Activated T-helper 17 cell treated with anti-CD3 and anti-CD28 coated beads, Interleukin-2, amount 50 U/mL, for 72 hours (primary cell): Measurements from ENCODE around the gene RGS12. TPM values are rescaled to one million over a fixed set of nuclear protein-coding genes. Genes with fewer than 3 reads are reported as not detected.

ENCODE experiments used
- ATAC-seq: fragments of 150-1000 bp; cut with Tn5 transposase; replicated peaks from 2 replicates; pipeline ENCODE4 v1.10.0; 2021; ENCODE audit warnings: mild to moderate bottlenecking, moderate library complexity
- H3K27ac Mint-ChIP-seq: one replicate; pipeline ENCODE4 v1.8.0; 2022; ENCODE audit warnings: mixed read lengths
- H3K27me3 Mint-ChIP-seq: one replicate; pipeline ENCODE4 v1.8.0; 2022; ENCODE audit warnings: mixed read lengths
- H3K36me3 Mint-ChIP-seq: one replicate; pipeline ENCODE4 v1.8.0; 2022; ENCODE audit warnings: low read depth, mild to moderate bottlenecking, mixed read lengths
- H3K4me1 Mint-ChIP-seq: one replicate; pipeline ENCODE4 v1.8.0; 2022; ENCODE audit warnings: mixed read lengths
- H3K4me3 Mint-ChIP-seq: one replicate; pipeline ENCODE4 v1.8.0; 2022; ENCODE audit warnings: mild to moderate bottlenecking, mixed read lengths
- H3K9me3 Mint-ChIP-seq: one replicate; pipeline ENCODE4 v1.8.0; 2022; ENCODE audit warnings: mixed read lengths
- total RNA-seq, 2 donors: library from RNA; stranded (reverse); gene quantifications; one replicate each; pipeline ENCODE4 v1.2.3, GENCODE V29; 2022

RGS12 gene
- total RNA-seq, 2 donors from 2014 or later = 9.2 to 10.6 TPM

DNA sequence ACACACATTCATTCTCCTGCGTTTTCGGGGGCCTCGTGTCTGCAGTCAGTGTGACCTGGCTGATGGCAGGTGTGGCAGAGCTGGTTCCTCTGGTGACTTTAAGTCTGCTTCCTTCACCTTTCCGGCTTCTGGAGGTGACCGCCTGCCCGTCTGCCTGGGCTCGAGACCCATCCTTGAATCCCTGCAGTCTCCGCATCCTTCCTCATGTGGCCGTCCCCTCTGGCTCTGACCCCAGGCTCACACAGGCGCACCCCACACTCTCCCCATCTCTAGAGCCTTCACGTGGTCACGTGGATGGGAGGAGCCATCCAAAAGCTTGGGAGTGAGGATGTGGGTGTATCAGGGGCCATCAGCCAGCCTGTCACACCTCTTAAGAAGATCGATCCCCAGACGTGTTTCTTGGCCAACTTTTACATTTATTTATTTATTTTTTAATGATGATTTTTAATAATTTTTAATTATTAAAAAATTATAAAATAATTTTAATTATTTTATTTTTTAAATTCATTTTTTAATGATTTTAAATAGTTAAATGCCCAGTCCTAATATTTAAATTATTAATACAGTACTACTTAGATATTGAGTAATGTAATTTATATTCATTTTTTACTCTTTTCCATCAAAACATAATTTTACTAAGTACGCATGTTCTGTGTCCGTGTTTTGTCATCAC, 20.9 kb downstream of the RGS12 start:
- Mint-ChIP-seq H3K27ac (peak overlapping the region; percentile 6), H3K9me3 (no peaks in the 10 kb centered on the region), H3K36me3 (no peaks in the 10 kb centered on the region), H3K4me3 (no peak overlapping the region), H3K27me3 (no peaks in the 10 kb centered on the region), H3K4me1 (no peaks in the 10 kb centered on the region)
- ATAC-seq = no peak

DNA sequence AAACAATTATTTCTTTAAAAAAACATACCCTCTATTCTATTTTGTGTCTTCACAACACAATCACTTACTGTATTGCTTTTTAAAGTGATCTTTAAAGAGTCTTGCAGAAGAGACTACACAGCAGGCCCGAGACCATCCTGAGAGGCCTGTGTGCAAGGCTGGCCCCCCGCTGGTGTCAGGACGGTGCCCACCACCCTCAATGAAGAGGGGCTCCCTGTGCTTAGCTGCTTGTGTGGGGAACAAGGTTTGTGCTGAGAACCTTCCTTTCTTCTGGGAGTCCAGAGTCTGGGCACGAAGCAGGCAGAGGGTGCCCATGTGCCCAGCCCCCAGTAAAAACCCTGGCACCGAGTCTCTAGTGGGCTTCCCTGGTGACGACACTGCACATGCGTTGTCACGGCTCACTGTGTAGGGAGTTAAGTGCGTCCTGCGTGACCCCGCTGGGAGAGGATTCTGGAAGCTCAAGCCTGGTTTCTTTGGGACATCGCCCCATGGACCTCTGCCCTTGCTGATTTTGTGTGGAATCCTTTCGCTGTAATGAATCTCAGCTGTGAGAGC, 22.0 kb downstream of the RGS12 start:
- Mint-ChIP-seq H3K9me3 (no peaks in the 10 kb centered on the region), H3K4me1 (no peaks in the 10 kb centered on the region), H3K27ac (no peak overlapping the region), H3K4me3 (no peak overlapping the region), H3K27me3 (no peaks in the 10 kb centered on the region), H3K36me3 (no peaks in the 10 kb centered on the region)
- no peak for ATAC-seq

DNA sequence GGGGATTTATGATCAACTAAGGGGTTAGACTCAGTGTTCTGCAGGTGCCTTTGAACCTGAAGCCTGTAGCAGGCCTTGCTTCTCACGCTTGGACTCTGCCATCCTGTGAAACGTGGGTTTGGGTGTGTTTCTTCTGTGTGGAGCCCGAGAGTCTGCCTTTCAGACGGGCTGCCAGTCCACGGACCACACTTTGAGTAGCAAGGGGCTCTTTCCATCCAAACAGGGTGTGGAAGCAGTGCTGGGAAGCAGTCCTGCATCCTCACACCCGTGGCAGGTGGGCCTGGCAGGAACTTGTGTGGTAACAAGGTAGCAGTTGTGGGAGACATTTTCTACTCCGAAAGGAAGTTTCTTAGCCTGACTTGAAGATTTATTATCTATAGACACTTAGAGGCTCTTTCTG, 22.7 kb downstream of the RGS12 start:
- ATAC-seq = no peak
- Mint-ChIP-seq H3K4me3 (no peak overlapping the region), H3K36me3 (no peaks in the 10 kb centered on the region), H3K27me3 (no peaks in the 10 kb centered on the region), H3K4me1 (no peaks in the 10 kb centered on the region), H3K9me3 (no peaks in the 10 kb centered on the region), H3K27ac (no peak overlapping the region)

DNA sequence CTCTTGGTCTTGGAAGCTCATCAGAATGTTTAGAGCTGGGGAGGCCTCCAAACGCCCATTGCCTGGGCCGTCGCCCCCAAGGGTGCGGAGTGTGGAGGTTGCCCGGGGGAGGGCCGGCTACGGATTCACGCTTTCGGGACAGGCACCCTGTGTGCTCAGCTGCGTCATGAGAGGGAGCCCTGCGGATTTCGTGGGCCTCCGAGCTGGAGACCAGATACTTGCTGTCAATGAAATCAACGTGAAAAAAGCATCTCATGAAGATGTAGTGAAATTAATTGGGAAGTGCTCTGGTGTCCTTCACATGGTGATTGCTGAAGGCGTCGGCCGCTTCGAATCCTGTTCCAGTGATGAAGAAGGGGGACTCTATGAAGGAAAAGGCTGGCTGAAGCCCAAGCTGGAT, 23.3 kb downstream of the RGS12 start:
- Mint-ChIP-seq H3K4me1 (no peaks in the 10 kb centered on the region), H3K27ac (no peak overlapping the region), H3K4me3 (no peak overlapping the region), H3K9me3 (no peaks in the 10 kb centered on the region), H3K27me3 (no peaks in the 10 kb centered on the region), H3K36me3 (no peaks in the 10 kb centered on the region)
- no peak for ATAC-seq

DNA sequence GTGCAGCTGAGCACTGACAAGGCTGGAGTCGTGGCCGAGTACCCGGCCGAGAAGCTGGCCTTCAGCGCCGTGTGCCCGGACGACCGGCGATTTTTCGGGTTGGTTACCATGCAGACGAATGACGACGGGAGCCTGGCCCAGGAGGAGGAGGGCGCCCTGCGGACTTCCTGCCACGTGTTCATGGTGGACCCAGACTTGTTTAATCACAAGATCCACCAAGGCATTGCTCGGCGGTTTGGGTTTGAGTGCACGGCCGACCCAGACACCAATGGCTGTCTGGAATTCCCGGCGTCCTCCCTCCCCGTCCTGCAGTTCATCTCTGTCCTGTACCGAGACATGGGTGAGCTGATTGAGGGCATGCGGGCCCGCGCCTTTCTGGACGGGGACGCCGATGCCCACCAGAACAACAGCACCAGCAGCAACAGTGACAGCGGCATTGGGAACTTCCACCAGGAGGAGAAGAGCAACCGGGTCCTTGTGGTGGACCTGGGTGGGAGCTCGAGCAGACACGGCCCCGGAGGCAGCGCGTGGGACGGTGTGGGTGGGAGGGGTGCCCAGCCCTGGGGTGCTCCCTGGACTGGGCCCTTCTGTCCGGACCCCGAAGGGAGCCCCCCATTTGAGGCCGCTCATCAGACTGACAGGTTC, 24.3 kb downstream of the RGS12 start:
- no peak overlapping the region for H3K27ac Mint-ChIP-seq
- no peaks in the 10 kb centered on the region for H3K36me3 Mint-ChIP-seq
- no peak overlapping the region for H3K4me3 Mint-ChIP-seq
- no peak for ATAC-seq
- H3K9me3 Mint-ChIP-seq = no peaks in the 10 kb centered on the region
- H3K27me3 Mint-ChIP-seq = no peaks in the 10 kb centered on the region
- H3K4me1 Mint-ChIP-seq = no peaks in the 10 kb centered on the region

DNA sequence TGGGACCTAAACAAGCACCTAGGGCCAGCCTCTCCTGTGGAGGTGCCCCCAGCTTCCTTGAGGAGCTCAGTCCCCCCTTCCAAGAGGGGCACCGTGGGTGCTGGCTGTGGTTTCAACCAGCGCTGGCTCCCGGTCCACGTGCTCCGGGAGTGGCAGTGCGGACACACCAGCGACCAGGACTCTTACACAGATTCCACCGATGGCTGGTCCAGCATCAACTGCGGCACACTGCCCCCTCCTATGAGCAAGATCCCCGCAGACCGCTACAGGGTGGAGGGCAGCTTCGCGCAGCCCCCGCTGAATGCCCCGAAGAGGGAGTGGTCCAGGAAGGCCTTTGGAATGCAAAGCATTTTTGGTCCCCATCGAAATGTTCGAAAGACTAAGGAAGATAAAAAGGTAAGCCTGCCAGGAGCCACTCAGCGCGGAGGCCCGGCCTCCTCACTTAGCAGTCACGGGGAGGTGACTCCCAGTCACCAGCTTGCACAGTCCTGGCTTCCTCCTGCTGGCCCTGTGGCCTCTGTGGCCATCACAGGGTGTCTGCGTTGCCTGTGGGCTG, 24.9 kb downstream of the RGS12 start:
- Mint-ChIP-seq H3K9me3 (no peaks in the 10 kb centered on the region), H3K4me1 (no peaks in the 10 kb centered on the region), H3K27ac (no peak overlapping the region), H3K27me3 (no peaks in the 10 kb centered on the region), H3K36me3 (no peaks in the 10 kb centered on the region), H3K4me3 (no peak overlapping the region)
- no peak for ATAC-seq

DNA sequence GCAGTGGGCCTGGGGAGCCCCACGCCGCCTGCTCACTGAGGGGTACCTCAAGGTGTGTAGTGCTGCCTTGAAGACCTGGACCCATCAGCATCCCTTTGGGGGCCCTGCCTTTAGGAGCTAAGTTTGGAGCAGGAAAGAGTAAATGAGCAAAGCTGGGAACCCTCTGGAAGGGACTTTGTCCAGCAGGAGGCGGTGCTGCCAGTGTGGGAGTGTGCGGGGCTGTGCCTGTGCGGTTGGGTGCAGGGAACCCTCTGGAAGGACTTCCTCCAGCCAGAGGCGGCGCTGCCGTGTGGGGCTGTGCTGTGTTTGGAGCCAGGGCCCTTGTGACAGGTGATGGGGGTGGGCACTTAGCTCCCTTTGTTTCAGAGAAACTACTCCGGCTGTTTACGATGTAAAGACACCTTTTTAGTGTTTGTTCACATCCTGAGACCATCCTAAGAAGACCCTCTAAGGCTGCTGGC, 25.8 kb downstream of the RGS12 start:
- Mint-ChIP-seq H3K4me3 (no peak overlapping the region), H3K36me3 (no peaks in the 10 kb centered on the region), H3K27ac (no peak overlapping the region), H3K9me3 (no peaks in the 10 kb centered on the region), H3K27me3 (no peaks in the 10 kb centered on the region), H3K4me1 (no peaks in the 10 kb centered on the region)
- ATAC-seq = no peak

DNA sequence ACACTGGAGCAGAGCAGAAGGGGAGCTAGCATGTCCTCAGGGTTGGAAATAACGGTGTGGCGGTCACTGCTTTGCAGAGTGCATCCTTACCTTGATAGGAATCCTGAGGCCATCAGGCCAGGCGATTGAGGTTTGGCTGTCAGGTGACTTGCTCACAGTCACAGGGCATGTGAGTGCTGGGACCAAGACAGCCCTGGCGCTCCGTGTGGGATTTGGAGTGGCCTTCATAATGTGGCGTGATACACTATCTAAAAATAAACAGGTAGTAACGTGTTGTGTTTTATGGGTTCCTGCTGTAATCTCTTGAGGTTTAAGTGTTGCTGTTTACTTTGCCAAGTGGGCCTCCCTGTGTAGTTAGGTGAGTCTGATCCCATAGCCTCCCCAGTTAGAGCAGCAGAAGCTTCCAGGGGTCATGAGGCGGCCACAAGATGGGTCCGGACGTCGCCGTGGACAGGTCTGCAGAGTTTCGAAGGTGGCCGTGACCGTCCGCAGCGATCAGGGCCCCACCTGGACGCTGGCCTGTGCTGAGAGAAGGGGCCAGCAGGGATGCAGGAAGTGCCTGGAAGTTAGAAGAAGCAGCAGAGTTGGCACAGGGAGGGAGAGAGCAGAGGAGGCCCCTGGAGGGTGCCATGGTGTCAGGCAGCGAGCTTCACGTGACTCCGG, 27.7 kb downstream of the RGS12 start:
- Mint-ChIP-seq H3K27ac (no peak overlapping the region), H3K4me1 (no peaks in the 10 kb centered on the region), H3K36me3 (no peaks in the 10 kb centered on the region), H3K4me3 (no peak overlapping the region), H3K9me3 (no peaks in the 10 kb centered on the region), H3K27me3 (no peaks in the 10 kb centered on the region)
- ATAC-seq = no peak

DNA sequence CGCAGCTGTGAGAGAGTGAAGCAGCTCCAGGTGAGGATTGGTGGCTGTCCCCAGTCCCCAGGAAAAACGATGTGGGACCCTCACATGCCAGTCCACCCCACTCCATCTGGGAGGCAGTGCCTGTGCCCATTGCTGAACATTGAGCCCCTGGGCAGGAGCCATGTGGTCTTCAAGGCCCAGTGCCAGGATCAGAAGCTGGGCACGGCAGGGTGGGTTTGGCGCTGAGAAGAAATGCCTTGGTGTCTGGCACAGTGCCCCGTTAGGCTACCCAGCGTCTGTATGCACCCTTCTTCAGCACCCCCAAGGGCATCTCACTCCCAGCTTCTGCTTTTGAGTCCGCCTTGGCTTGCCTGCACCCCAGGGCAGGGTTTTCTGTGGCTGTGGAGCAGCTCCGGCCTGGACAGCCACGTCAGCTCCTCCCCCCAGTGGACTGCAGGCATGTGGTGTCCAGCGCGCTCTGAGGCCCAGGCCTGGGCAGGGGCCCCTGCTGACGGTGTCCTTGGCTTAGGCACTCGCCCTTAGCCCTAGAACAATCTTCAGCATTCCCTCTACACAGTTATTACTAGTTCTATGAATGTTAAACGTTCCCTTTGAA, 28.6 kb downstream of the RGS12 start:
- Mint-ChIP-seq H3K9me3 (no peaks in the 10 kb centered on the region), H3K27ac (no peak overlapping the region), H3K4me3 (no peak overlapping the region), H3K36me3 (no peaks in the 10 kb centered on the region), H3K4me1 (no peaks in the 10 kb centered on the region), H3K27me3 (no peaks in the 10 kb centered on the region)
- no peak for ATAC-seq

DNA sequence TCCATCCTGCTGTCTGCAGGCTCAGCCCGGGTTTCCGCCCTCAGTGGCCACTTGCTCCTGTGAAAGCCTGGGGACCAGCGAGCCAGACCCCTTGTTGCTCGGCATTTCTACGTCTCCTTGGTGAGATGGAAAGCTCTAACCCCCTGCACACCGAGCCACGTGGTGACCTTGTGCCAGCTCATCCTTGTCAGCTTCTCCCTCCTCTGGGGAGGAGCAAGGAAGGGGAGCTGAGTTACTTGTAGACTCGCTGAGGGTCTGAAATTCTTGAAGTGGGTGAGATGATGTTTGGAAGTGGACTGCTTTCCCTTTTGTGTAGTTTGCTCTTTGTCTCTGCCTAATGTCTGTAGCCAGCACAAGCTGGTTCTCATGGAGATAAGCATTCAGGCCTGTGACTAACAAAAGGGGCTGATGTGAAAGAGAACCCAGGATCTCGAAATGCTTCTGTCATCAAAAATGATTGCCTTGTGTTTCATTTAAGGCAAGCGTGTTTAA, 29.3 kb downstream of the RGS12 start:
- Mint-ChIP-seq H3K27ac (no peak overlapping the region), H3K27me3 (no peaks in the 10 kb centered on the region), H3K36me3 (no peaks in the 10 kb centered on the region), H3K4me3 (no peak overlapping the region), H3K4me1 (no peaks in the 10 kb centered on the region), H3K9me3 (no peaks in the 10 kb centered on the region)
- no peak for ATAC-seq

DNA sequence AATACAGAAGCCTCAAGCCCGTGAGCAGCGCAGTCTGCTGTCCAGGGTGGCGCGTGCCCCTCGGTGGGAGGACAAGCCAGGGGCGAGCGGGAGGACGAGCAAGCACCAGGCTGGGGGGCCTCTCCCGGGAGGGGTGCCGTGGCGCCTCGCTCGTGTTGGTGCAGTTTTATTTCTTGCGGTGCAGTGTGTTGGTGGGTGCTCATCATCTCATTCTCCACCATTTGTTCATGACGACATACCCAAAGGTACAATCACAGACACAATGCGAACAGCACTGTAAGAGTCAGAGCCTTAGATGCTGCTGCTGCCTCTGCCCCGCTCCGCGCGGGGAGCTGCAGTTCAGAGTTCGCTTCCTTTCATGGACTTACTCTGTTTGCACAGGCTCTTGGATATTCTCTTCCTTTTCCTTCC, 30.3 kb downstream of the RGS12 start:
- no peaks in the 10 kb centered on the region for H3K27me3 Mint-ChIP-seq
- no peaks in the 10 kb centered on the region for H3K36me3 Mint-ChIP-seq
- no peak overlapping the region for H3K4me3 Mint-ChIP-seq
- no peaks in the 10 kb centered on the region for H3K9me3 Mint-ChIP-seq
- no peaks in the 10 kb centered on the region for H3K4me1 Mint-ChIP-seq
- ATAC-seq = no peak
- no peak overlapping the region for H3K27ac Mint-ChIP-seq

DNA sequence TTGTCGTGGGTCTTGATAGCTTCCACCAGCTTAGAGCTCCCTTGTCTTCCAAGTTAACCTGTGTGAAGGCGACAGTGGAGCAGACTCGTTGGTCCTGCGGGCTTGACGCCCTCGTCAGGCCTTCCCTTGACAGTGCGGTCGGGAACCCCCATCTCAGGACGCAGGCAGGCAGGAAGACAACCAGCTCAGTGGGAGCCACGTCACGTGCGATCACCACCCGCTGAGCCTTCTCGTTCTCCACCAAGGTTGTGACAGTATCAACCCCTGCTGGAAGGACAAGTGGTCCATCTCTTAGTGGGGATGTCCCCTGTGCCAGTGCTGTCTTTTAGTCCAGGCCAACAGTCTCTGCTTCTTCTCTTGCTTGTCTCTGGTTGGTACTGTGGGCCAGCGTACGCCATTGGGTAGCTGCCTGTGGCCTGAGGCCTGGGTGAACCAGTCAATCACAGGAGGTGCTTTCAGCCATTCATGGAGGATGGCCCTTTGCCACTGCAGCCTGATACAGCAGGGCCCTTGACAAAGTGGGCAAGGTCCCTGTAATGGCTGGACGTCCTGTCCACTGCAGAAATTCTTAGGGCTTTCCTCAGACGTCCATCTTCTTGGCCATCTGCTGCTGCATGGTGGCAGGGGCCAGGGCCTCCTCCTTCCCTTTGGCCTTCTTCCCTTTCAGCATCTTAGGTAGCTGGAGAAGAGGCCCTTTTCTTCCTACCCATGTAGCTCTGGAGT, 31.4 kb downstream of the RGS12 start:
- H3K4me1 Mint-ChIP-seq = no peaks in the 10 kb centered on the region
- no peak overlapping the region for H3K27ac Mint-ChIP-seq
- no peaks in the 10 kb centered on the region for H3K36me3 Mint-ChIP-seq
- H3K9me3 Mint-ChIP-seq = no peaks in the 10 kb centered on the region
- H3K4me3 Mint-ChIP-seq = no peak overlapping the region
- no peak for ATAC-seq
- no peaks in the 10 kb centered on the region for H3K27me3 Mint-ChIP-seq

DNA sequence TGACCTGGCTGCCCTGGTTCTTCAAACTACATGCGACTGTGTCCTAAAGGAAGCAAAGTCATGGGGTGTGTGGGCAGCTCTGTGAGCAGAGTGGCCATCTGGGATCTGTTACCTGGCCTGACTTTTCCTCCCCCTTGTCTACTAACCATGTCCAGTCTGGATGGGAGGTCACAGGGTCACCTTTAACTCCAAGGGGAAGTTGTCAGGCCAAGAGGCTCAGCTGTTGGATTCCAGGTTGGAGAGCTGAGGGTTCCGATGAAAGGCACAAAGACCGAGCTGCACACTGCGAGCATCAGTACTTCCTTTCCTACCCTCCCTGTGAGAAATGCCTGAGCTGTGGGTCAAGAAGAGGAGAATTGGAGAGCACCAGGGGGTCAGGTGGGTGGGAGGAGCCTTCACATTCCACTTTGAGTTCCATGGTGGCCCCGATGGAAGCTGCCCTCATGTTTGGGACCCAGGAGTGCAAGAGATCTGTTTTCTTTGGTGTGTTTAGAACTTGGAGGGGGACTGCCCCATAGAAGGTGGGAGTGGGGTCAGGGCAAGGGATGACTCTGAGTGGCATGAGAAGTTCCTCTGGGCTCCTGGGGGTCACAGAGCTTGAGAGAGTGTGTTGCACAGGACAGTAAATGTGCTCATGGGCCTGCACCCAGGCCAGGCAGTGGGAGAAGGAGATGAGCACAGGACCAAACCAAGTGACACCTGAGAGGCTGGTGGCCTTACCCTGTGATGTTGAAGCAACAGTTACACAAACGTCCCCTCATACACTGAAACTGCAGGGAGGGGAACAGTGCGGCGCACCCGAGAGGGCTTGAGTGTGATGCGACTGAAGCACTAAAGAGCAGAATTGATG, 36.2 kb downstream of the RGS12 start:
- H3K4me3 Mint-ChIP-seq = no peak overlapping the region
- no peaks in the 10 kb centered on the region for H3K4me1 Mint-ChIP-seq
- no peak overlapping the region for H3K27ac Mint-ChIP-seq
- H3K9me3 Mint-ChIP-seq = no peaks in the 10 kb centered on the region
- no peaks in the 10 kb centered on the region for H3K36me3 Mint-ChIP-seq
- no peaks in the 10 kb centered on the region for H3K27me3 Mint-ChIP-seq
- no peak for ATAC-seq
